ENCODE results near the gene DNM2.

DNM2 gene

GRCh38 chr19:10763828-10764339 is 46.0 kb downstream of the DNM2 start:
- H3K4me3 ChIP-seq (ENCODE audit: low read depth, low read length), result no peak overlapping the region
- no peak for TF ChIP-seq CTCF (IDR thresholded peaks at IDR 0.05; ENCODE audit: low read depth, low read length)
- TF ChIP-seq MYC (IDR thresholded peaks at IDR 0.05; ENCODE audit: low read depth, low read length), result no peak
- TF ChIP-seq MAX (IDR thresholded peaks at IDR 0.05; ENCODE audit: low read depth, low read length), result no peak
- TF ChIP-seq POLR2A (IDR thresholded peaks at IDR 0.05; ENCODE audit: extremely low read depth, insufficient read length), result no peak
- no peak for DNase-seq (ENCODE audit: low read depth)

- no peak for DNase-seq (ENCODE audit: low read depth)
These were observed 46.5 kb downstream of the DNM2 start for GRCh38 chr19:10764340-10764894.

GRCh38 chr19:10766049-10766623 is 48.3 kb downstream of the DNM2 start:
- no peak overlapping the region for H3K4me3 ChIP-seq (ENCODE audit: low read depth, low read length)
- no peak for DNase-seq (ENCODE audit: low read depth)
- no peak for TF ChIP-seq CTCF (IDR thresholded peaks at IDR 0.05; ENCODE audit: low read depth, low read length)

More at GRCh38 chr19:10764340-10764894, 46.5 kb downstream of the DNM2 start:
- TF ChIP-seq MAX (IDR thresholded peaks at IDR 0.05; ENCODE audit: low read depth, low read length), result no peak
- TF ChIP-seq POLR2A (IDR thresholded peaks at IDR 0.05; ENCODE audit: extremely low read depth, insufficient read length), result no peak
- no peak for TF ChIP-seq CTCF (IDR thresholded peaks at IDR 0.05; ENCODE audit: low read depth, low read length)
- TF ChIP-seq MYC (IDR thresholded peaks at IDR 0.05; ENCODE audit: low read depth, low read length), result no peak
- H3K4me3 ChIP-seq (ENCODE audit: low read depth, low read length), result no peak overlapping the region

GRCh38 chr19:10766671-10767201 is 48.9 kb downstream of the DNM2 start:
- no peak overlapping the region for H3K4me3 ChIP-seq (ENCODE audit: low read depth, low read length)
- no peak for DNase-seq (ENCODE audit: low read depth)
- TF ChIP-seq MYC (IDR thresholded peaks at IDR 0.05; ENCODE audit: low read depth, low read length) (no peak), CTCF (IDR thresholded peaks at IDR 0.05; ENCODE audit: low read depth, low read length) (no peak), POLR2A (IDR thresholded peaks at IDR 0.05; ENCODE audit: extremely low read depth, insufficient read length) (no peak), MAX (IDR thresholded peaks at IDR 0.05; ENCODE audit: low read depth, low read length) (no peak)

GRCh38 chr19:10767726-10768125 is 49.8 kb downstream of the DNM2 start:
- no peak for DNase-seq (ENCODE audit: low read depth)
- no peak for TF ChIP-seq POLR2A (IDR thresholded peaks at IDR 0.05; ENCODE audit: extremely low read depth, insufficient read length)
- no peak for TF ChIP-seq CTCF (IDR thresholded peaks at IDR 0.05; ENCODE audit: low read depth, low read length)
- TF ChIP-seq MYC (IDR thresholded peaks at IDR 0.05; ENCODE audit: low read depth, low read length), result no peak
- no peak for TF ChIP-seq MAX (IDR thresholded peaks at IDR 0.05; ENCODE audit: low read depth, low read length)
- no peak overlapping the region for H3K4me3 ChIP-seq (ENCODE audit: low read depth, low read length)
